GM12872 (cell line): ENCODE measurements around the gene ANKIB1.

Experiments used
- CTCF ChIP-seq: IDR thresholded peaks from 3 replicates; pipeline ENCODE4 v1.5.1; 2011; ENCODE audit warnings: low read depth, mild to moderate bottlenecking, low read length, moderate library complexity; ENCODE audit not compliant: insufficient read depth

ANKIB1 gene

GRCh38 chr7:92375013-92375412 is 129.2 kb downstream of the ANKIB1 start:
- no peak for TF ChIP-seq CTCF

GRCh38 chr7:92391071-92391470 is 145.3 kb downstream of the ANKIB1 start:
- TF ChIP-seq CTCF = no peak

GRCh38 chr7:92397542-92397941 is 151.8 kb downstream of the ANKIB1 start:
- no peak for TF ChIP-seq CTCF

GRCh38 chr7:92400013-92400412 is 154.2 kb downstream of the ANKIB1 start:
- TF ChIP-seq CTCF = no peak

- no peak for TF ChIP-seq CTCF
These were observed 157.4 kb downstream of the ANKIB1 start for GRCh38 chr7:92402920-92403759.

- TF ChIP-seq CTCF = no peak
These were observed 157.9 kb downstream of the ANKIB1 start for GRCh38 chr7:92403760-92404074.

- TF ChIP-seq CTCF = peak; percentile 24; the same call in 2 of the 3 replicates
These were observed 158.4 kb downstream of the ANKIB1 start for GRCh38 chr7:92404170-92404614.
